SK-N-SH (cell line): ENCODE measurements around the gene PIP5K1C. TPM values are rescaled to one million over a fixed set of nuclear protein-coding genes. Genes with fewer than 3 reads are reported as not detected.

Experiments used
- CTCF ChIA-PET: fragments of 300-600, 350-600 bp; formaldehyde crosslinking; extraction: SDS; loops from one replicate; lab custom pipeline; 2021; lab: Yijun Ruan, JAX
- POLR2A ChIA-PET: fragments of 350-600 bp; sonication (Branson Sonifier 250); formaldehyde crosslinking; extraction: SDS; loops from one replicate; lab custom pipeline; 2020; ENCODE audit warnings: antibody characterized with exemption, inconsistent platforms; lab: Yijun Ruan, JAX
- DNase-seq: peaks from one replicate; pipeline ENCODE4 v3.0.0; 2012
- H2AFZ ChIP-seq: fragments of 200-600 bp; sonication (generic); 2 replicates; pipeline ENCODE4 v1.8.1; 2016; ENCODE audit warnings: antibody characterized with exemption, mild to moderate bottlenecking, low read depth
- H3F3A ChIP-seq: fragments of 200-600 bp; sonication (generic); replicated peaks from 2 replicates; pipeline ENCODE3; 2016; ENCODE audit warnings: antibody characterized with exemption, mild to moderate bottlenecking; ENCODE audit not compliant: insufficient read depth
- H3K27ac ChIP-seq, 2 experiments: fragments of 200-500 bp in 1 of 2; fragments of 200-600 bp in 1 of 2; sonication (Bioruptor generic) in 1 of 2; sonication (generic), shearing (Covaris generic) in 1 of 2; 2 replicates each; pipeline versions ENCODE4 v1.5.1 to v1.6.1; 2014 to 2016; ENCODE audit warnings: low read depth in 2 of 2, inconsistent platforms in 1 of 2, low read length in 1 of 2, mild to moderate bottlenecking in 1 of 2, mixed read lengths in 1 of 2
- H3K27me3 ChIP-seq: fragments of 200-600 bp; sonication (generic), shearing (Covaris generic); 2 replicates; pipeline ENCODE4 v1.6.1; 2016; ENCODE audit warnings: mixed run types; ENCODE audit not compliant: insufficient read depth
- H3K36me3 ChIP-seq, 2 experiments: fragments of 200-500 bp in 1 of 2; fragments of 200-600 bp in 1 of 2; sonication (Bioruptor generic) in 1 of 2; sonication (generic) in 1 of 2; replicated peaks in 1 of 2; 2 replicates each; pipeline versions ENCODE3 to v1.5.1; 2014 to 2016; ENCODE audit warnings: low read length in 1 of 2, mild to moderate bottlenecking in 1 of 2; ENCODE audit not compliant: insufficient read depth in 2 of 2, control insufficient read depth in 1 of 2
- H3K4me1 ChIP-seq, 2 experiments: fragments of 200-500 bp in 1 of 2; fragments of 200-600 bp in 1 of 2; sonication (Bioruptor generic) in 1 of 2; sonication (generic), shearing (Covaris generic) in 1 of 2; 2 replicates each; pipeline versions ENCODE4 v1.5.1 to v1.6.1; 2014 to 2016; ENCODE audit warnings: low read depth in 1 of 2, low read length in 1 of 2, mixed run types in 1 of 2; ENCODE audit not compliant: insufficient read depth in 2 of 2, control insufficient read depth in 1 of 2
- H3K4me2 ChIP-seq: fragments of 200-600 bp; sonication (generic), shearing (Covaris generic); 2 replicates; pipeline ENCODE4 v1.6.1; 2017; ENCODE audit warnings: mixed run types
- H3K4me3 ChIP-seq, 2 experiments: fragments of 200-500 bp in 1 of 2; fragments of 200-600 bp in 1 of 2; sonication (Bioruptor generic) in 1 of 2; sonication (generic), shearing (Covaris generic) in 1 of 2; 2 replicates each; pipeline versions ENCODE4 v1.5.1 to v1.8.1; 2014 to 2016; ENCODE audit warnings: low read depth in 2 of 2, inconsistent platforms in 1 of 2, low read length in 1 of 2, mild to moderate bottlenecking in 1 of 2, mixed read lengths in 1 of 2, moderate library complexity in 1 of 2
- H3K79me2 ChIP-seq: fragments of 200-600 bp; sonication (generic); 2 replicates; pipeline ENCODE4 v1.8.1; 2017; ENCODE audit warnings: mild to moderate bottlenecking; ENCODE audit not compliant: insufficient read depth
- H3K9ac ChIP-seq: fragments of 200-600 bp; sonication (generic); 2 replicates; pipeline ENCODE4 v1.6.1; 2017; ENCODE audit warnings: mixed run types
- H3K9me2 ChIP-seq: fragments of 200-600 bp; sonication (generic); 2 replicates; pipeline ENCODE4 v1.6.1; 2017; ENCODE audit warnings: mixed run types
- H3K9me3 ChIP-seq: fragments of 200-600 bp; sonication (generic); 2 replicates; pipeline ENCODE4 v1.6.1; 2017; ENCODE audit warnings: mixed run types, mild to moderate bottlenecking, moderate library complexity
- H4K20me1 ChIP-seq: fragments of 200-600 bp; sonication (generic); 2 replicates; pipeline ENCODE4 v1.6.1; 2017; ENCODE audit warnings: mild to moderate bottlenecking, mixed run types; ENCODE audit not compliant: insufficient read depth
- FOSL2 ChIP-seq: IDR thresholded peaks from 2 replicates; pipeline ENCODE4 v1.4.0; 2012; ENCODE audit warnings: low read depth, mild to moderate bottlenecking, moderate library complexity, borderline replicate concordance
- FOXM1 ChIP-seq: IDR thresholded peaks from 2 replicates; pipeline ENCODE4 v1.4.0; 2012; ENCODE audit warnings: low read depth, mild to moderate bottlenecking
- GABPA ChIP-seq: IDR thresholded peaks from 2 replicates; pipeline ENCODE4 v1.4.0; 2012; ENCODE audit warnings: low read depth, mild to moderate bottlenecking
- MXI1 ChIP-seq: IDR thresholded peaks from 2 replicates; pipeline ENCODE4 v1.6.1; 2012; ENCODE audit warnings: mild to moderate bottlenecking, low read depth, low read length, improper control_type of control experiment
- NRF1 ChIP-seq: IDR thresholded peaks from 2 replicates; pipeline ENCODE4 v1.6.1; 2012; ENCODE audit warnings: low read depth, mild to moderate bottlenecking, low read length
- PBX3 ChIP-seq: IDR thresholded peaks from 2 replicates; pipeline ENCODE4; 2012
- POLR2AphosphoS5 ChIP-seq: IDR thresholded peaks from 2 replicates; pipeline ENCODE4 v1.6.1; 2012; ENCODE audit warnings: low read depth, low read length
- RAD21 ChIP-seq: IDR thresholded peaks from 2 replicates; pipeline ENCODE4 v1.6.1; 2012; ENCODE audit warnings: mild to moderate bottlenecking, low read length
- RFX5 ChIP-seq: IDR thresholded peaks from 2 replicates; pipeline ENCODE4 v1.6.1; 2012; ENCODE audit warnings: mild to moderate bottlenecking, improper control_type of control experiment, low read length
- SIN3A ChIP-seq: IDR thresholded peaks from 2 replicates; pipeline ENCODE4 v1.6.1; 2012; ENCODE audit warnings: low read depth, mild to moderate bottlenecking, low read length, moderate library complexity, borderline replicate concordance
- SMC3 ChIP-seq: IDR thresholded peaks from 2 replicates; pipeline ENCODE4 v1.6.1; 2012; ENCODE audit warnings: low read depth, low read length, improper control_type of control experiment
- USF1 ChIP-seq: IDR thresholded peaks from 2 replicates; pipeline ENCODE4 v1.4.0; 2012; ENCODE audit warnings: low read depth, borderline replicate concordance
- ZBTB33 ChIP-seq: IDR thresholded peaks from 2 replicates; pipeline ENCODE4 v1.4.0; 2012; ENCODE audit warnings: low read depth, borderline replicate concordance
- WGBS: methylation state at CpG from one replicate; pipeline ENCODE4 v1.1.6; 2017; ENCODE audit warnings: low lambda C conversion rate; 5-methylcytosine and 5-hydroxymethylcytosine counted together
- polyA plus RNA-seq, 3 experiments: library from polyadenylated mRNA; depleted of rRNA; stranded (reverse); fragments of >200 nt; gene quantifications; 2 replicates each; pipeline ENCODE4 v1.2.3, GENCODE V29; 2012

The PIP5K1C gene
- polyA plus RNA-seq, 1 of the 3 experiments (the other 2 are of a cell fraction) = 12.3 TPM

- H3F3A ChIP-seq = no peaks in the 10 kb centered on the region
- H3K36me3 ChIP-seq = peaks cover 0 to 11% of the 10 kb centered on the region in 2 experiments
- no peak for TF ChIP-seq RFX5
- no peak for TF ChIP-seq FOSL2
- TF ChIP-seq GABPA = no peak
- no peak for TF ChIP-seq NRF1
- TF ChIP-seq POLR2AphosphoS5 = no peak
- no peak for TF ChIP-seq ZBTB33
- TF ChIP-seq SIN3A = no peak
- TF ChIP-seq PBX3 = no peak
- TF ChIP-seq MXI1 = no peak
- no peak for TF ChIP-seq USF1
- TF ChIP-seq RAD21 = no peak
- TF ChIP-seq SMC3 = no peak
- TF ChIP-seq FOXM1 = no peak
- CTCF ChIA-PET = interaction anchor here (2.6 kb wide), 1 partner anchor 49 kb away, joined by 7 read pairs; the partner anchor contains the start of gene TJP3
- H3K4me3 ChIP-seq = no peak overlapping the region
- no peaks in the 10 kb centered on the region for H3K9me2 ChIP-seq
- no peak for DNase-seq
- peaks cover 0 to 6% of the 10 kb centered on the region in 2 experiments; a peak in 1 of 4 replicates for H3K4me1 ChIP-seq
- POLR2A ChIA-PET = no interaction called here
- no peak overlapping the region for H3K9ac ChIP-seq
- H3K4me2 ChIP-seq = no peak overlapping the region
- H4K20me1 ChIP-seq = no peaks in the 10 kb centered on the region
- H2AFZ ChIP-seq = no peak overlapping the region
- H3K27ac ChIP-seq = no peak overlapping the region
- H3K27me3 ChIP-seq = no peaks in the 10 kb centered on the region
- 93% methylated on average over 17 of the region's 22 CpGs for WGBS
- no peaks in the 10 kb centered on the region for H3K79me2 ChIP-seq
- H3K9me3 ChIP-seq = no peaks in the 10 kb centered on the region
Observed at GRCh38 chr19:3659746-3660112, 40.5 kb downstream of the PIP5K1C start.
